NCI-H1930 (cell line): ENCODE data around the gene GYG2.
"Not testable (repeated sequence)": the region's sequence is repeated elsewhere in the genome, so short reads cannot be mapped to it uniquely, and the experiment has no call there.

Experiments
- DNase-seq, 2 experiments: peaks; one replicate each; lab custom pipeline; 2025; lab: John Stamatoyannopoulos, UW

GYG2 gene

GRCh38 chrX:2903366-2903765 is 74.6 kb downstream of the GYG2 start:
- no peak for DNase-seq

- DNase-seq: no peak
Observed at GRCh38 chrX:2907295-2907694, 78.6 kb downstream of the GYG2 start.

GRCh38 chrX:2908125-2908685 is 79.5 kb downstream of the GYG2 start:
- DNase-seq: no peak

- DNase-seq: no peak
Observed at GRCh38 chrX:2910109-2910508, 81.4 kb downstream of the GYG2 start.

GRCh38 chrX:2913118-2913517 is 84.4 kb downstream of the GYG2 start:
- DNase-seq: no peak

GRCh38 chrX:2917767-2918166 is 89.0 kb downstream of the GYG2 start:
- DNase-seq: no peak

- DNase-seq: no peak
Observed at GRCh38 chrX:2921193-2921592, 92.5 kb downstream of the GYG2 start.

- no peak for DNase-seq
Observed at GRCh38 chrX:2921750-2922149, 93.0 kb downstream of the GYG2 start.

- no peak for DNase-seq
Observed at GRCh38 chrX:2924151-2924550, 95.4 kb downstream of the GYG2 start.

GRCh38 chrX:2926255-2926654 is 97.5 kb downstream of the GYG2 start:
- not testable (repeated sequence) for DNase-seq

- DNase-seq: no peak
Observed at GRCh38 chrX:2926664-2927275, 98.0 kb downstream of the GYG2 start.

- peak; percentile 1 to 9 for DNase-seq
Observed at GRCh38 chrX:2928191-2928582, 99.5 kb downstream of the GYG2 start.

GRCh38 chrX:2928583-2929434 is 100.1 kb downstream of the GYG2 start, which contains the start of gene ARSD:
Gene ARSD, minus strand, starts transcription at chrX:2929339. Its CDS starts 64 bp downstream, at chrX:2929275.
- DNase-seq: peak; percentile 27 to 34

- DNase-seq: no peak
Observed at GRCh38 chrX:2931155-2931554, 102.4 kb downstream of the GYG2 start.

GRCh38 chrX:2931612-2932011 is 102.9 kb downstream of the GYG2 start:
- DNase-seq: no peak
